Measurements from ENCODE around the gene PROKR1.

DNA sequence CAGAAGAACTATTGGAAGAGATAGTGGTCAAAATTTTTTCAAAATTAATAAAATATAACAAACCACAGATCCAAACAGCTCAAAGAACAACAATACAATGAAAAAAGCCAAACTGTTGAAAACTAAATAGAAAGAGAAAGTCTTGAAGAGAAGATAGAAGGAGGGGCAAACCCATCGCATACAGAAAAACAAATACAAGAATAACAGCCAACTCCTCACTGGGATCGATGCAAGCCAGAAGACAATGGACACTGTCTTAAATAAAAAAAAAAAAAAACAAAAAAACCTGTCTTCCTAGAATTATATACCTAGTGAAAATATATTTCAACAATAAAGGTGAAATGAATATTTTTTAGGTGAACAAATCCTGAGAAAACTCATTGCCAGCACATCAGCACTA is 57.2 kb downstream of the PROKR1 start:
- TF ChIP-seq CTCF (IDR thresholded peaks at IDR 0.05; ENCODE audit: extremely low read depth in 1 of 2, insufficient read depth in 1 of 2, low read depth in 1 of 2, low read length in 2 of 2) (no peak), POLR2AphosphoS5 (IDR thresholded peaks at IDR 0.05; ENCODE audit: insufficient read depth, low read depth, low read length) (no peak), POLR2A (IDR thresholded peaks at IDR 0.05; ENCODE audit: low read depth, low read length) (no peak), EZH2 (IDR thresholded peaks at IDR 0.05; ENCODE audit: borderline replicate concordance, low read depth, low read length, severe bottlenecking) (no peak)

Data from endothelial cell of umbilical vein (primary cell).